H1 (cell line): Measurements from ENCODE around the gene TMPRSS3. TPM values are rescaled to one million over a fixed set of nuclear protein-coding genes. Genes with fewer than 3 reads are reported as not detected.

Source experiments
- PHF8 ChIP-seq: fragments of 200-600 bp; sonication (generic); conservative IDR thresholded peaks from 2 replicates; pipeline ENCODE4 v1.7.1; 2012; ENCODE audit warnings: low read depth, mild to moderate bottlenecking, inconsistent platforms, low read length, moderate library complexity
- SP4 ChIP-seq: IDR thresholded peaks from 2 replicates; pipeline ENCODE4 v1.6.1; 2012; ENCODE audit warnings: low read length, inconsistent platforms
- polyA plus RNA-seq, 7 experiments: library from polyadenylated mRNA; depleted of rRNA in 3 of 7; stranded (reverse) in 5 of 7; unstranded in 2 of 7; fragments of >200 nt in 5 of 7; fragments of 200-250 nt in 2 of 7; gene quantifications; 1 replicate in 5 of 7; 2 replicates in 1 of 7; 4 replicates in 1 of 7; pipeline versions ENCODE4 v1.2.1 to v1.2.3, GENCODE V29; 2011 to 2013; ENCODE audit warnings: missing spikeins in 2 of 7, mixed read lengths in 2 of 7
- total RNA-seq: library from RNA; stranded (reverse); fragmentation: NEBNext Ultra II Directional; extraction: Animal tissue kit (Norgen Biotek cat#: 25700); gene quantifications from 2 replicates; pipeline ENCODE4 v1.2.1, GENCODE V29; 2021
- TF ChIP-seq, protein P1 (sequence below): fragments of 300-600 bp; sonication (generic); IDR thresholded peaks from 2 replicates; pipeline ENCODE4 v1.7.1; 2012; ENCODE audit warnings: low read length, moderate library complexity, mild to moderate bottlenecking, inconsistent platforms; ENCODE audit not compliant: insufficient replicate concordance

Gene TMPRSS3
- total and polyA plus RNA-seq, 2 of the 8 experiments (the other 6 are each of a cell fraction or from before 2014, with no cell fraction given) = 0.38 TPM; not detected in 1

DNA sequence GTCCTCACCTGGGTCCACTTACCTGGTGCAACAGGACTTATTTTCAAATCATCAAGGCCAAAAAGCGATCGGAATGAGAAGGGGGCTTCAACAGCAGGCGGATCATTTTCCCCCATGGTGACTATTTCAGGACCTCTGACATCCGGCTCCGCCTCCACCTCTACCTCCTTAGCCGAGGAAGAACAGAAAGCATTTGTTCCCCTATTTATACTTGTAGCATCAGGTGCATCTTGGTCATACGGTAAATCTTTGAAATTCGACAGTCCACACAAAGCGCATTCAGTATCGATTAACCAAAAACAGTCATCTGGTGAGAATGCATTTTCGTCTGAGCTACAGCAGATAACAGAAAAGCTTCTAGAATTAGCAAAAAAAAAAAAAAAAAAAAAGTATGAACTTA is 550 bp downstream of the TMPRSS3 start (continued):
- no peak for TF ChIP-seq PHF8
- TF ChIP-seq SP4 = no peak
- TF ChIP-seq, protein P1, sequence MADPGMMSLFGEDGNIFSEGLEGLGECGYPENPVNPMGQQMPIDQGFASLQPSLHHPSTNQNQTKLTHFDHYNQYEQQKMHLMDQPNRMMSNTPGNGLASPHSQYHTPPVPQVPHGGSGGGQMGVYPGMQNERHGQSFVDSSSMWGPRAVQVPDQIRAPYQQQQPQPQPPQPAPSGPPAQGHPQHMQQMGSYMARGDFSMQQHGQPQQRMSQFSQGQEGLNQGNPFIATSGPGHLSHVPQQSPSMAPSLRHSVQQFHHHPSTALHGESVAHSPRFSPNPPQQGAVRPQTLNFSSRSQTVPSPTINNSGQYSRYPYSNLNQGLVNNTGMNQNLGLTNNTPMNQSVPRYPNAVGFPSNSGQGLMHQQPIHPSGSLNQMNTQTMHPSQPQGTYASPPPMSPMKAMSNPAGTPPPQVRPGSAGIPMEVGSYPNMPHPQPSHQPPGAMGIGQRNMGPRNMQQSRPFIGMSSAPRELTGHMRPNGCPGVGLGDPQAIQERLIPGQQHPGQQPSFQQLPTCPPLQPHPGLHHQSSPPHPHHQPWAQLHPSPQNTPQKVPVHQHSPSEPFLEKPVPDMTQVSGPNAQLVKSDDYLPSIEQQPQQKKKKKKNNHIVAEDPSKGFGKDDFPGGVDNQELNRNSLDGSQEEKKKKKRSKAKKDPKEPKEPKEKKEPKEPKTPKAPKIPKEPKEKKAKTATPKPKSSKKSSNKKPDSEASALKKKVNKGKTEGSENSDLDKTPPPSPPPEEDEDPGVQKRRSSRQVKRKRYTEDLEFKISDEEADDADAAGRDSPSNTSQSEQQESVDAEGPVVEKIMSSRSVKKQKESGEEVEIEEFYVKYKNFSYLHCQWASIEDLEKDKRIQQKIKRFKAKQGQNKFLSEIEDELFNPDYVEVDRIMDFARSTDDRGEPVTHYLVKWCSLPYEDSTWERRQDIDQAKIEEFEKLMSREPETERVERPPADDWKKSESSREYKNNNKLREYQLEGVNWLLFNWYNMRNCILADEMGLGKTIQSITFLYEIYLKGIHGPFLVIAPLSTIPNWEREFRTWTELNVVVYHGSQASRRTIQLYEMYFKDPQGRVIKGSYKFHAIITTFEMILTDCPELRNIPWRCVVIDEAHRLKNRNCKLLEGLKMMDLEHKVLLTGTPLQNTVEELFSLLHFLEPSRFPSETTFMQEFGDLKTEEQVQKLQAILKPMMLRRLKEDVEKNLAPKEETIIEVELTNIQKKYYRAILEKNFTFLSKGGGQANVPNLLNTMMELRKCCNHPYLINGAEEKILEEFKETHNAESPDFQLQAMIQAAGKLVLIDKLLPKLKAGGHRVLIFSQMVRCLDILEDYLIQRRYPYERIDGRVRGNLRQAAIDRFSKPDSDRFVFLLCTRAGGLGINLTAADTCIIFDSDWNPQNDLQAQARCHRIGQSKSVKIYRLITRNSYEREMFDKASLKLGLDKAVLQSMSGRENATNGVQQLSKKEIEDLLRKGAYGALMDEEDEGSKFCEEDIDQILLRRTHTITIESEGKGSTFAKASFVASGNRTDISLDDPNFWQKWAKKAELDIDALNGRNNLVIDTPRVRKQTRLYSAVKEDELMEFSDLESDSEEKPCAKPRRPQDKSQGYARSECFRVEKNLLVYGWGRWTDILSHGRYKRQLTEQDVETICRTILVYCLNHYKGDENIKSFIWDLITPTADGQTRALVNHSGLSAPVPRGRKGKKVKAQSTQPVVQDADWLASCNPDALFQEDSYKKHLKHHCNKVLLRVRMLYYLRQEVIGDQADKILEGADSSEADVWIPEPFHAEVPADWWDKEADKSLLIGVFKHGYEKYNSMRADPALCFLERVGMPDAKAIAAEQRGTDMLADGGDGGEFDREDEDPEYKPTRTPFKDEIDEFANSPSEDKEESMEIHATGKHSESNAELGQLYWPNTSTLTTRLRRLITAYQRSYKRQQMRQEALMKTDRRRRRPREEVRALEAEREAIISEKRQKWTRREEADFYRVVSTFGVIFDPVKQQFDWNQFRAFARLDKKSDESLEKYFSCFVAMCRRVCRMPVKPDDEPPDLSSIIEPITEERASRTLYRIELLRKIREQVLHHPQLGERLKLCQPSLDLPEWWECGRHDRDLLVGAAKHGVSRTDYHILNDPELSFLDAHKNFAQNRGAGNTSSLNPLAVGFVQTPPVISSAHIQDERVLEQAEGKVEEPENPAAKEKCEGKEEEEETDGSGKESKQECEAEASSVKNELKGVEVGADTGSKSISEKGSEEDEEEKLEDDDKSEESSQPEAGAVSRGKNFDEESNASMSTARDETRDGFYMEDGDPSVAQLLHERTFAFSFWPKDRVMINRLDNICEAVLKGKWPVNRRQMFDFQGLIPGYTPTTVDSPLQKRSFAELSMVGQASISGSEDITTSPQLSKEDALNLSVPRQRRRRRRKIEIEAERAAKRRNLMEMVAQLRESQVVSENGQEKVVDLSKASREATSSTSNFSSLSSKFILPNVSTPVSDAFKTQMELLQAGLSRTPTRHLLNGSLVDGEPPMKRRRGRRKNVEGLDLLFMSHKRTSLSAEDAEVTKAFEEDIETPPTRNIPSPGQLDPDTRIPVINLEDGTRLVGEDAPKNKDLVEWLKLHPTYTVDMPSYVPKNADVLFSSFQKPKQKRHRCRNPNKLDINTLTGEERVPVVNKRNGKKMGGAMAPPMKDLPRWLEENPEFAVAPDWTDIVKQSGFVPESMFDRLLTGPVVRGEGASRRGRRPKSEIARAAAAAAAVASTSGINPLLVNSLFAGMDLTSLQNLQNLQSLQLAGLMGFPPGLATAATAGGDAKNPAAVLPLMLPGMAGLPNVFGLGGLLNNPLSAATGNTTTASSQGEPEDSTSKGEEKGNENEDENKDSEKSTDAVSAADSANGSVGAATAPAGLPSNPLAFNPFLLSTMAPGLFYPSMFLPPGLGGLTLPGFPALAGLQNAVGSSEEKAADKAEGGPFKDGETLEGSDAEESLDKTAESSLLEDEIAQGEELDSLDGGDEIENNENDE = no peak
